GM12874 (cell line): ENCODE data around the gene PARD6G.
A peak's percentile ranks its signal among the peaks of the same experiment; 100 is the strongest.

Experiments
- CTCF ChIP-seq: IDR thresholded peaks from 2 replicates; pipeline ENCODE4 v1.5.1; 2011; ENCODE audit warnings: low read depth, mild to moderate bottlenecking, control low read depth, low read length, moderate library complexity; ENCODE audit not compliant: insufficient read depth

PARD6G gene

GRCh38 chr18:80166725-80167124, 80.6 kb downstream of the PARD6G start:
- no peak for TF ChIP-seq CTCF

GRCh38 chr18:80166240-80166639, 81.1 kb downstream of the PARD6G start:
- TF ChIP-seq CTCF: no peak

- no peak for TF ChIP-seq CTCF
These were observed 84.1 kb downstream of the PARD6G start for GRCh38 chr18:80163183-80163582.

- TF ChIP-seq CTCF: no peak
These were observed 85.4 kb downstream of the PARD6G start for GRCh38 chr18:80161781-80162417.

- TF ChIP-seq CTCF: peak; percentile 81
These were observed 87.3 kb downstream of the PARD6G start for GRCh38 chr18:80159713-80160636.

- no peak for TF ChIP-seq CTCF
These were observed 88.9 kb downstream of the PARD6G start for GRCh38 chr18:80158365-80158764.

GRCh38 chr18:80157708-80158343, 89.5 kb downstream of the PARD6G start:
- peak; percentile 84 for TF ChIP-seq CTCF
